BJ (cell line): Measurements from ENCODE around the gene FAM114A2. TPM values are rescaled to one million over a fixed set of nuclear protein-coding genes. Genes with fewer than 3 reads are reported as not detected.

ENCODE experiments used
- CTCF ChIA-PET: fragments of 350-600 bp; formaldehyde crosslinking; extraction: SDS; loops from one replicate; lab custom pipeline; 2021; ENCODE audit warnings: antibody characterized with exemption, inconsistent platforms; lab: Yijun Ruan, JAX
- POLR2A ChIA-PET: fragments of 300-600 bp; sonication (Branson Sonifier 250); formaldehyde crosslinking; extraction: SDS; loops from one replicate; lab custom pipeline; 2021; ENCODE audit warnings: antibody characterized with exemption; lab: Charles Lee
- DNase-seq: peaks from one replicate; pipeline ENCODE4 v3.0.0-alpha.2; 2011; ENCODE audit warnings: low read depth
- H3K27me3 ChIP-seq: 2 replicates; pipeline ENCODE4 v1.6.0; 2011; ENCODE audit warnings: low read length; ENCODE audit not compliant: control insufficient read depth, insufficient read depth
- H3K36me3 ChIP-seq: 2 replicates; pipeline ENCODE4 v1.5.1; 2011; ENCODE audit warnings: low read length; ENCODE audit not compliant: control insufficient read depth, insufficient read depth
- H3K4me3 ChIP-seq: 2 replicates; pipeline ENCODE4 v1.5.1; 2011; ENCODE audit warnings: low read depth, mild to moderate bottlenecking, control low read depth, low read length
- CTCF ChIP-seq: IDR thresholded peaks from 2 replicates; pipeline ENCODE4 v1.5.1; 2011; ENCODE audit warnings: low read depth, mild to moderate bottlenecking, control low read depth, inconsistent platforms, low read length, moderate library complexity; ENCODE audit not compliant: insufficient read depth
- polyA plus RNA-seq: library from polyadenylated mRNA; depleted of rRNA; stranded (reverse); fragments of >200 nt; gene quantifications from 2 replicates; pipeline ENCODE4 v1.2.3, GENCODE V29; 2011

The FAM114A2 gene
- polyA plus RNA-seq, 1 experiment = 12.1 TPM

DNA sequence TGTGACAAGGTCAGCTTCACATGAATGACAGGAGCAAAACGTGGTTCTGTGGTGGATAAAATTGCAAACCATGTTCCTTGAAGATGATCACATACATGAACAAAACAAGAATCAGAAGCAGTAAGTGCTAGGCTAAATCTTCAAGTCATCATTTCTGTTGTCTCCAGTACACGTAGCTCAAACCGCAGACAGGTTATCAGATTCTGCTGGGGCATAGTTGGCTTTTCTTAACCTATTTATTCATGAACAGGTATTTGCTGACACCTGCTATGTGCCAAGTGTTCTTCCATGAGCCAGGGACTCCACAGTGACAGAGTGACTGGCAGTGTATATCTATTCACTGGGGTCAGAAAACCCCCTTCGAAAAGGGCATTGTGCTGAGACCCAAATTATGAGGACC, 20.9 kb upstream of the FAM114A2 start:
- no peak for TF ChIP-seq CTCF
- no peak for DNase-seq
- Histone ChIP-seq H3K4me3 (no peak overlapping the region), H3K27me3 (no peaks in the 10 kb centered on the region), H3K36me3 (no peaks in the 10 kb centered on the region)
- POLR2A ChIA-PET = interaction anchor here (0.6 kb wide), 1 partner anchor 798 kb away, joined by 9 read pairs; no protein-coding TSS in a partner anchor
- CTCF ChIA-PET = interaction anchor here (1.2 to 4.6 kb wide), 4 partner anchors 10 to 122 kb away, joined by 3 to 35 read pairs (median 3); no protein-coding TSS in a partner anchor

- TF ChIP-seq CTCF = no peak
- Histone ChIP-seq H3K36me3 (no peaks in the 10 kb centered on the region), H3K4me3 (no peak overlapping the region), H3K27me3 (no peaks in the 10 kb centered on the region)
- POLR2A ChIA-PET = no interaction called here
- DNase-seq = no peak
- CTCF ChIA-PET = interaction anchor here (1.0 to 4.6 kb wide), 7 partner anchors 9 to 346 kb away, joined by 3 to 35 read pairs (median 3); no protein-coding TSS in a partner anchor
Measured at GRCh38 chr5:154059039-154059430, 20.3 kb upstream of the FAM114A2 start.

DNA sequence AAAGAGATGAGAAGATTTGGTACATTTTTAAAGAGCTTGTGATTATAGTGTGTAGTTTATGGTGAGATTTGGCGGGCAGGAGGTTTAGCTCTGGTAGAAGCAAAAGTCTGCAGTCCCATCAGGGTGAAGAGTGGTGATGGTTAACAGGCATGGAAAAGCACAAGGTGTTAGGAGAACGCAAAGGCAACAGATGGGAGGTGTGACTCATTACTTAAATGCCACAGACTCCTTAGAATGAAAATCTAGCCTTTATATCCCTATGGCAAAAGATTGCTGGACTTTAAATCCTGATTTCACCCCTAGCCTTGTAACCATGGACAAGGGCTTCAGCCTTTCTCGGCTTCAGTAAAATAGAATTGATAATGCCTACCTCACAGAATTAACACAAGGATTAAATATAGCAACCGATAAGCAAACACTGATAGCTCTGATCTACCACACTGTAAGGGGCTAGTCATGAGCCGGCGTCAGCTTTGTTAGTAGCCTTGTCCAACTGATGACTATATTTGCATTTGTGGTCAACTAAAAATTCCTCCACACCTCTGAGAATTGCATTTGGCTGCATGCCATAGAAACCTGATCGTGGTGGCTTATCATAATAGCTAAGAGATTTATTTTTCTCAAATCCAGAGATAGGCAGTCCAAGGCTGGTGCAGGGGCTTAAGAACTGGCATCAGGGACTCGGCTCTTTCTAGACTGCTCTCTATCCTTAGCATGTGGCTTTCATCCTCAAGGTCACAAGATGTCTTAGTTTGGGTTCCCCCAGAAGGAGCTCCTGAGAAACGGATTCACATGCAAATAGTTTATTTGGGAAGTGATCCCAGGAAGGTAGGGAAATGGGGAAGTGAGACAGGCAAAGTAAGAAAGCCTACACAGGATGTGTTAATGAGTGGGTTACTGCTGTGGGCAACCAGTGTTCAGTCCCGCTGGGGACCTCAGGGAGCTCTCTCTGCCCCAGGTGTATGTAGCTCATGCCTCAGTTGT, 19.6 kb upstream of the FAM114A2 start:
- H3K27me3 ChIP-seq = no peaks in the 10 kb centered on the region
- no peaks in the 10 kb centered on the region for H3K36me3 ChIP-seq
- TF ChIP-seq CTCF = no peak
- H3K4me3 ChIP-seq = no peak overlapping the region
- CTCF ChIA-PET = interaction anchor here (1.0 to 4.6 kb wide), 7 partner anchors 9 to 346 kb away, joined by 3 to 35 read pairs (median 3); no protein-coding TSS in a partner anchor
- no peak for DNase-seq
- POLR2A ChIA-PET = no interaction called here

DNA sequence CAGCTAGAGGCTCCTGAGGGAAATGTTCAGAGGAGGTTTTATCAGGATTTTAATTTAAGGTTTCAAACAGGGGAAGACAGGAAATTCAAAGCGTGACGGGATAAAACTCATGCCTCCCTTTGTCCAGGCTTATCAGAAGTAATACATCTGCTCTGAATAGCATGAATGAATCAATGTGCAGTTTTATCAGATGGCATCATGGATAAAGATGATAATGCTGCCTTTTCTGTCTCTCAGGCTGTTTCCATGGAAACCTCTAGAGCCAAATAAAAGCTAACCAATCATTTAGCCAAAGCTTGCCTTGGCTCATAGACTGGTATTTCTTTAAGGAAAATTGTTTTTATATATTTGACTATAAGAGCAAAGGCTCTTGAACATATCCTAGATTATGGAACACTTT, 16.5 kb upstream of the FAM114A2 start:
- ChIA-PET CTCF (interaction anchor here (0.5 to 5.4 kb wide), 2 partner anchors 8 to 17 kb away, joined by 3 to 18 read pairs; no protein-coding TSS in a partner anchor), POLR2A (no interaction called here)
- H3K36me3 ChIP-seq = no peaks in the 10 kb centered on the region
- no peak for DNase-seq
- H3K4me3 ChIP-seq = no peak overlapping the region
- no peak for TF ChIP-seq CTCF
- no peaks in the 10 kb centered on the region for H3K27me3 ChIP-seq

GRCh38 chr5:154053468-154053867, 14.8 kb upstream of the FAM114A2 start:
- TF ChIP-seq CTCF = no peak
- H3K4me3 ChIP-seq = no peak overlapping the region
- H3K27me3 ChIP-seq = no peaks in the 10 kb centered on the region
- POLR2A ChIA-PET = no interaction called here
- DNase-seq = no peak
- CTCF ChIA-PET = interaction anchor here (0.6 to 5.4 kb wide), 4 partner anchors 8 to 352 kb away, joined by 3 to 18 read pairs (median 3); no protein-coding TSS in a partner anchor
- no peaks in the 10 kb centered on the region for H3K36me3 ChIP-seq
